GM19239 (cell line): ENCODE results near the gene GLI3.

ENCODE experiments used
- DNase-seq: peaks from one replicate; pipeline ENCODE4 v3.0.0; 2011; ENCODE audit warnings: low spot score; ENCODE audit not compliant: insufficient read length
- FAIRE-seq: peaks from 2 replicates; lab custom pipeline; 2011; peaks lifted over from hg19 to GRCh38; lab: Jason Lieb, UNC

The GLI3 gene

DNA sequence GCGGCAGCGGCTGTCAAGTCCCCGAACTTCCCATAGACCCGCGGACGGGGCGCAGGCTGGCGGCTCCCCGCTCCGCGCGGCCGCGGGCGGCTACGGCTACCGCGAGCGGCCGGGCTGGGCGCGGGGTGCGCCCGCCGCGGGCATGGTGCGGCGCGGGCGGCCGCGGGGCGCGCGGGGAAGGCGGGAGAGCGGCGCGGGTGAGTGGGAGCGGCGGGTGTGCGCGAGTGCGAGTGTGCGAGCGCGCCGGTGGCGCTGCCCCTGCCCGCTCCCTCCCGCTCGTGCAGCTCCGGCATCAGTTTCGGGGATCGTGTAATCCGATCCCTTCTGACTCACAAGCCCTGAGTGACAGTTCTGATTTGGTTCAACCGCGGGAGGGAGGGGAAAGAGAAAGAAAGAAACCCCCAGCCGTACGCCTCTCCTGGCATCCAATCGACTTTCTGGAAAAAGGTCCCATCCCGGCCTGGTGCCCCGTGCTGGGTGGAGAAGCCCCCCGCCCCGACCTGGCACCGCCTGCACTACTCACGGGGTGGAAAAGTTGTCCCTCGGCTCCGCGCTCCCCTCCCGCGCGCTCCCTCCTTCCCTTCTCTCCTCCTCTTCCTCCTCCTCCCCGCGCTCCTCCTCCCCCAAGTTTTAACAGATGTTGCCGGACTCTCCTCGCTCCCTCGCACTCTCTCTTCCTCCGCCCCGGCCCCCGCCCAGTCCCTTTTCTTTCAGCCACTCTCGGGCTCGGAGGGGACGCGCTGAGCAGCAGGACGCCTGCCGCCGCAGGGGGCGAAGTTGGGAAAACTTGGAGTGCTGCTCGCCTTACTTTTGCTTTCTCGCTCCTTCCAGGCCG lies at the start of gene GLI3:
Gene GLI3, minus strand, starts transcription at position 234 of the 835 bp plus-strand sequence. CDS start 13,956 bp downstream, outside the sequence.
- FAIRE-seq (peak; percentile 48), DNase-seq (peak; percentile 88)

GRCh38 chr7:42285383-42285824 lies 48.4 kb upstream of the GLI3 start:
- FAIRE-seq (no peak), DNase-seq (no peak)

- FAIRE-seq (no peak), DNase-seq (no peak)
Observed at GRCh38 chr7:42283553-42283952, 46.5 kb upstream of the GLI3 start.

- no peak for FAIRE-seq
- DNase-seq = no peak
Observed at GRCh38 chr7:42278344-42278743, 41.3 kb upstream of the GLI3 start.

GRCh38 chr7:42274053-42274452 lies 37.0 kb upstream of the GLI3 start:
- FAIRE-seq = no peak
- no peak for DNase-seq

- FAIRE-seq = no peak
- DNase-seq = no peak
Observed at GRCh38 chr7:42272793-42273665, 36.0 kb upstream of the GLI3 start.

DNA sequence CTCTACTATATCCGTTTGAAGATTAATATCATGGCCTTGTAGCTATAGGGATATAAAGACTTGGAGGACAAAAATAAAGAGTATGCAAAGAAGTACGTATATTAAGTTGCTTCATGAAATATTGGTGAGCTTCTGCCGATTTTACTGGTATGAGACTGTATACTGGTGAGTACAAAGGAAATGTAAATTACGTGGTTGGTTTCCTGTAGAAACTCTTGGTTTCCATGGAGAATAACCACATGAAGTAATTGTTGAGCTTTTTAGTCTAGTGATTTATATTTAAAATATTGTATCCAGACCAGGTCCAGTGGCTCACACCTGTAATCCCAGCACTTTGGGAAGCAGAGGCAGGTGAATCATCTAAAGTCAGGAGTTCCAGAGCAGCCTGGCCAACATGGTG lies 32.2 kb upstream of the GLI3 start:
- no peak for DNase-seq

GRCh38 chr7:42264702-42265101 lies 27.7 kb upstream of the GLI3 start:
- FAIRE-seq (no peak), DNase-seq (no peak)

More for the DNA sequence above, 32.2 kb upstream of the GLI3 start:
- FAIRE-seq = no peak

DNA sequence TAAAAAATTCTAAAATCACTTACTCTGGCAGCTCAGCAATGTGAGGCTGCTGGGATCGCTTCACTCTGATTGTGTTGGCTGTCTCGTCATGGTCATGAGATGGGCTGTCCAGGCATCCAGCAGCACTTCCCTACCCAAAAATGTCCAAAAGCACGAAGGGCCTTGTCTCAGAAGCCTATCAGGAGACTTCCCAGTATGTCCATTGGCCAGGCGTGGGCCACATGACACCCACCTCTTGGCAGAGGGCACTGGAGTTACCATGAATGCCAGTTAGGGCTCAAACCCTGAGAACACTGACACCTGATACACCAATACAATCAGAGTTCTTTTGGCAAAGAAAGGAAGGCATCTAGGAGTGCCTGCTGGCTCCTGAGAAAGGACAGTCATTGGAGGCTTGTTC lies 27.0 kb upstream of the GLI3 start:
- FAIRE-seq (no peak), DNase-seq (no peak)

GRCh38 chr7:42262964-42263363 lies 26.0 kb upstream of the GLI3 start:
- DNase-seq = no peak
- FAIRE-seq = no peak

DNA sequence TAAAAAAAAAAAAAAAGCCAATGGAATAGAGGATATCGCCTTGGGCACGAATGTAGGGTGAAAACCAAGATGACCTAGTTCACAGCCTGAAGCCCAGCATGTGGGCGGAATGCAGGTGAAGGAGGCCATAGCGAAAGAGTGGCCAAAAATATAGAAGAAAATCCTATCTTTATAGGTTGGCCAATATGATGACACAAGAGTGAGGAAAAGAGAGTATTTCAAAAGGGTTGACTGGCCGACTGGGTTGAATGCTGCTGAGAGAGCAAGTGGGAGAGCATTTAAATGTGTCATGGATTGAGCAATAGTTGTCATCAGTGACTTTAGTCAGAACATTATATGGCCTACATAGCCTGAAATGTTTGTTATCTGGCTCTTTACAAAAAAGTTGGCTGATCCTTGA lies 17.2 kb upstream of the GLI3 start:
- no peak for DNase-seq
- FAIRE-seq = no peak

GRCh38 chr7:42253316-42253715 lies 16.3 kb upstream of the GLI3 start:
- DNase-seq (no peak), FAIRE-seq (no peak)

- DNase-seq (no peak), FAIRE-seq (no peak)
Observed at GRCh38 chr7:42250411-42250810, 13.4 kb upstream of the GLI3 start.

- FAIRE-seq (no peak), DNase-seq (no peak)
Observed at GRCh38 chr7:42248579-42248978, 11.6 kb upstream of the GLI3 start.

DNA sequence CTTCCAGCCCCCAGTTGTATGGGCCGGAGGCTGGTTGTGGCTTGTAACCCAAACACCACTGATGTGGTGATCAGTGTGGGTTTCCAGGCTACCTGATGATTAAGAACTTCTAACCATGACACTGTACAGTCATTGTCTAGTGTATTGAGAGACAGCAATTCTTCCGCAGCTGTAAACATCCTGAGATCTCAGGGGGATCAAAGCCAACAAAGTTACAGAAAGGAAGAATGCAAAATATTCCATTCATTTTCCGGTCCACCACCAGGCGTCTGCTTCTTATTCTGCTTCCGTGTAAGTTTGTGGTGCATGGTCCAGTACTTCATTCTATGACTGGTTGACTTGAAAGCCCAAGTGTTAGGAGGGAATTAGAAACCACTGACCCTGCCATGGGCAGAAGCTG lies 10.3 kb upstream of the GLI3 start:
- FAIRE-seq (no peak), DNase-seq (no peak)

GRCh38 chr7:42244828-42245227 lies 7.8 kb upstream of the GLI3 start:
- FAIRE-seq (no peak), DNase-seq (no peak)

DNA sequence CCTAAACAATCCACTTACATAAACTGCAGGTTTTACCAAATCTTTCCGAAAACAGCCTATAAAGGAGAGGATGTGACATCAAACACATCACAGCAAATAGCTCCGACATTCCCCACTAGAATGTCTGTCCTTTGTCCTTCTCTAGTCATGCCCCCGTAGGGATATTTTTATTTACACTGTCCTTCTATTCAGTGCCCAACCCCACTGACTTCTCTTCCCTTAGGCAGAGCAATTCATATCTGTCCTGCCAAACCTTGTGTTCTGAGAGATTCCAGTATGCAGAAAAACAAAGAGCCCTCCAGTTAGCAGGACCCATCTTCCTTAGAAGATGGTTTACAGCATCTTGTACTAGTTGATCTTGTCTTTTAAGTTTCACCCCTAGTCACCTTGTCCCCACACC lies 5.4 kb upstream of the GLI3 start:
- DNase-seq = no peak
- FAIRE-seq = no peak

- DNase-seq (no peak), FAIRE-seq (no peak)
Observed at GRCh38 chr7:42241424-42241823, 4.4 kb upstream of the GLI3 start.

DNA sequence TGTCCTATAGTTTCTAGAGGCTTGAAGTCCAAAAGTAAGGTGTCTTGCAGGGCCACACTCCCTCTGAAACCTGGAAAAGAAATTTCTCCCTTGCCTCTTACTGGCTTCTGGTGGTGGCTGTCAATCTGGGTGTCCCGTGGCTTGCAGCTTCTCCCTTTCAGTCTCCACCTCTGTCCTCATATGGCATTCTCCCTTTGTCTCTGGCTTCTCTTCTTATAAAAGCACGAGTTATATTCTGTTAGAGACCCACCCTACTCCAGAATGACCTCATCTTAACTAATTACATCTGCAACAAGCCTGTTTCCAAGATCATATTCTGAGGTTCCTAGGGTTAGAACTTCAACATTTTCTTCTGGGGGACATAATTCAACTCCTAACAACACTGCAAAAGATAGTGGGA lies 3.4 kb upstream of the GLI3 start:
- DNase-seq (no peak), FAIRE-seq (no peak)

GRCh38 chr7:42238709-42239366 lies 1.8 kb upstream of the GLI3 start:
- no peak for FAIRE-seq
- no peak for DNase-seq
